ENCODE results near the gene OCSTAMP. TPM values are rescaled to one million over a fixed set of nuclear protein-coding genes. Genes with fewer than 3 reads are reported as not detected.
A peak's percentile ranks its signal among the peaks of the same experiment; 100 is the strongest.

Gene OCSTAMP
- total RNA-seq, 2 donors from 2014 or later, result 0.12 TPM; not detected in 1

- Mint-ChIP-seq H3K9me3 (no peaks in the 10 kb centered on the region), H3K27ac (no peak overlapping the region), H3K4me3 (no peak overlapping the region), H3K4me1 (ENCODE audit: low read depth) (peaks cover 6% of the 10 kb centered on the region), H3K27me3 (ENCODE audit: low read depth) (peaks cover 7% of the 10 kb centered on the region), H3K36me3 (ENCODE audit: insufficient read depth in 2 of 2) (no peaks in the 10 kb centered on the region)
- no peak for ATAC-seq (replicated peaks in 1 of 2)
- no peak for DNase-seq
Observed at GRCh38 chr20:46544576-46544975, 5.9 kb downstream of the OCSTAMP start.

DNA sequence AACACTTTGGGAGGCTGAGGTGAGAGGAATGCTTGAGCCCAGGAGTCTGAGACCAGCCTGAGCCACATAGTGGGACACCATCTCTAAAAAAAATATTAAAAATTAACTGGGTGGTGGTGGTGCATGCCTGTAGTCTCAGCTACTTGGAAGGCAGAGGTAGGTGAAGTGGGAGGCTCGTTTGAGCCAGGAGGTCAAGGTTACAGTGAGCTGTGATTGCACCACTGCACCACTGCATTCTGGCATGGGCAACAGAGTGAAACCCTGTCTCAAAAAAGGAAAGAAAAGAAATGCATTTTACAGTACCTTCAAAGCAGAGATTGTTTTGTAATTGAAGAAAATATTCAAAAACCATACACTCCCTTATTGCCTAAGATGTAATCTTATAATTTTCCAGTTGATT lies 6.5 kb downstream of the OCSTAMP start:
- peak overlapping the region in 1 of 2 donors; percentile 11 for H3K4me3 Mint-ChIP-seq
- H3K9me3 Mint-ChIP-seq, result no peaks in the 10 kb centered on the region
- peaks cover 14% of the 10 kb centered on the region for H3K27me3 Mint-ChIP-seq (ENCODE audit: low read depth)
- DNase-seq (no peak), ATAC-seq (replicated peaks in 1 of 2) (no peak)
- peaks cover 6% of the 10 kb centered on the region for H3K4me1 Mint-ChIP-seq (ENCODE audit: low read depth)
- no peaks in the 10 kb centered on the region for H3K36me3 Mint-ChIP-seq (ENCODE audit: insufficient read depth in 2 of 2)
- H3K27ac Mint-ChIP-seq, result no peak overlapping the region

DNA sequence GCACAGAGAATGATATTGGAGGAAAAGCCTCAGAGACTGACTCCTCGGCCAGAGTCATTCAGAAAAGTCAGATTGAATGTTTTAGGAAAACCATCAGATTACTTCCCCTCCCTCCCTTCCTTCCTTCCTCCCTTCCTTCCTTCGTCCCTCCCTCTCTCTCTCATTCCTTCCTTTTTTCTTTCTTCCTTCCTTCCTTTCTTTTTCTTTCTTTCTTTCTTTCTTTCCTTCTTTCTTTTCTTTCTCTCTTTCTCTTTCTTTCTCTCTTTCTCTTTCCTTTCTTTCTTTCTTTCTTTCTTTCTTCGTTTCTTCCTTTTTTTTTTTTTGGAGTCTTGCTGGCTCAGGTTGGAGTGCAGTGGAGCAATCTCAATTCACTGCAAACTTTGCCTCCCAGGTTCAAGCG lies 7.4 kb downstream of the OCSTAMP start:
- no peak overlapping the region for H3K27ac Mint-ChIP-seq
- H3K9me3 Mint-ChIP-seq, result no peaks in the 10 kb centered on the region
- H3K4me1 Mint-ChIP-seq (ENCODE audit: low read depth), result peaks cover 6% of the 10 kb centered on the region
- DNase-seq, result no peak
- peaks cover 23% of the 10 kb centered on the region for H3K27me3 Mint-ChIP-seq (ENCODE audit: low read depth)
- H3K36me3 Mint-ChIP-seq (ENCODE audit: insufficient read depth in 2 of 2), result no peaks in the 10 kb centered on the region
- no peak overlapping the region for H3K4me3 Mint-ChIP-seq
- ATAC-seq (replicated peaks in 1 of 2), result no peak

GRCh38 chr20:46541229-46541935 lies 9.1 kb downstream of the OCSTAMP start:
- Mint-ChIP-seq H3K4me3 (no peak overlapping the region), H3K36me3 (ENCODE audit: insufficient read depth in 2 of 2) (no peaks in the 10 kb centered on the region), H3K27ac (no peak overlapping the region), H3K4me1 (ENCODE audit: low read depth) (peaks cover 6% of the 10 kb centered on the region), H3K27me3 (ENCODE audit: low read depth) (peaks cover 38% of the 10 kb centered on the region), H3K9me3 (no peaks in the 10 kb centered on the region)
- ATAC-seq (replicated peaks in 1 of 2), result no peak
- DNase-seq, result no peak

DNA sequence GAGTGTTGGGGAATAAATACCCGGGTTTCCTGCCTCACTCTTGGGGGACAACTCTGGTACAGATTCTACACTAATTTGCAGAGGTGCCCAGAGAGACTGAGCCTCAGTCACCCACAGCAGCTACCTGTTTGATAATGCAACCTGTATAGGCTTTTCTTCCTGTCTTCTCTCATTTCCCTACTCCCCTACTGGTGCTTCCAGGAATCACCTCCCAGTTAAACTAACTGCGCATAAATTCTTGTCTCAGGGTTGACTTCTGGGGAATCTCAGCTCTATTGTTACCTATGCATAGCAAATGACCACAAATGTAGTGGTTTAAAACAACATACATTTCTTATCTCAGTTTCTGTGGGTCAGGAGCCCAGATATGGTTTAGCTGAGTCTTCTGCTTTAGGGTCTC lies 11.3 kb downstream of the OCSTAMP start:
- Mint-ChIP-seq H3K9me3 (no peaks in the 10 kb centered on the region), H3K4me3 (no peak overlapping the region), H3K27ac (no peak overlapping the region), H3K27me3 (ENCODE audit: low read depth) (peaks cover 44% of the 10 kb centered on the region), H3K4me1 (ENCODE audit: low read depth) (peaks cover 5% of the 10 kb centered on the region), H3K36me3 (ENCODE audit: insufficient read depth in 2 of 2) (no peaks in the 10 kb centered on the region)
- ATAC-seq (replicated peaks in 1 of 2), result no peak
- DNase-seq, result no peak

DNA sequence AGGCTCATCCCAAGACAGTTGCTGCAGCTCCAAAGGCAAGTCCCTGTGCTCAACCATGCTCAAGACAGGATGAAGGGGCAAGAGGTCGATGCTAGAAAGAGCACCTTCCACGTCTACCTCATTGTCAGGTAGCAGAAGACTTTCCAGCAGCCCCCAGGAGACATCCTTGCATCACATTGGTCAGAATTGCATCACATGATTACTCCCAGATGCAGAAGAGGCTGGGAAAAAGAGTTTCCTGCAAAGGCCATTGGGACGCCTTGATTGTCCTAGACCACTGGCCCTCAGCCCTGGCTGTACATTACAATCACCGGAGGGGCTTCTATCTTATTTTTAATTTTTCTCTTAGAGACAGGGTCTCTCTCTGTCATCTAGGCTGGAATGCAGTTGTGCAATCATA lies 19.8 kb downstream of the OCSTAMP start:
- no peaks in the 10 kb centered on the region for H3K9me3 Mint-ChIP-seq
- peaks cover 53% of the 10 kb centered on the region for H3K27me3 Mint-ChIP-seq (ENCODE audit: low read depth)
- no peak overlapping the region for H3K4me3 Mint-ChIP-seq
- H3K27ac Mint-ChIP-seq, result no peak overlapping the region
- H3K4me1 Mint-ChIP-seq (ENCODE audit: low read depth), result no peaks in the 10 kb centered on the region
- no peaks in the 10 kb centered on the region for H3K36me3 Mint-ChIP-seq (ENCODE audit: insufficient read depth in 2 of 2)
- ATAC-seq (replicated peaks in 1 of 2) (no peak), DNase-seq (no peak)

GRCh38 chr20:46523696-46524328 lies 26.6 kb downstream of the OCSTAMP start:
- H3K27me3 Mint-ChIP-seq (ENCODE audit: low read depth), result peaks cover 67% of the 10 kb centered on the region
- no peaks in the 10 kb centered on the region for H3K36me3 Mint-ChIP-seq (ENCODE audit: insufficient read depth in 2 of 2)
- DNase-seq (no peak), ATAC-seq (replicated peaks in 1 of 2) (no peak)
- H3K4me1 Mint-ChIP-seq (ENCODE audit: low read depth), result no peaks in the 10 kb centered on the region
- H3K4me3 Mint-ChIP-seq, result no peak overlapping the region
- H3K9me3 Mint-ChIP-seq, result no peaks in the 10 kb centered on the region
- H3K27ac Mint-ChIP-seq, result no peak overlapping the region

DNA sequence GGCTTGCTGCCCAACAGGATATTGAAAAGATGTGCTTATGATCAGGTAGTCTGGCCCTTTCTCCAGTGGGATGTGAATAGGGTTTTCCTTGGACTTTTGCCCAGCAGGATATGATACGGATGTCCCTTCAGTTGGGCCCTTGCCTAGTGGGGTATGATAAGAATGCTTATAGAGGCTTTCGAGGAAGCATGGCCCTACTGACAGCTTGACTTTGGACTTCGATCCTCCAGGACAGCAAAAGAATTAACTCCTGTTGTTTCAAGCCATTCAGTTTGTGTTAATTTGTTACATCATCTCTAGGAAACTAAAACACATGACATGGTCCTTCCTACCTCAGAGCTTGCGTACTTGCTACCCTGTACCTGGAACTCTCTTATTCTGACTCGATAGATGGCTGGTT lies 27.3 kb downstream of the OCSTAMP start:
- no peak for ATAC-seq (replicated peaks in 1 of 2)
- no peaks in the 10 kb centered on the region for H3K36me3 Mint-ChIP-seq (ENCODE audit: insufficient read depth in 2 of 2)
- H3K27ac Mint-ChIP-seq, result no peak overlapping the region
- DNase-seq, result no peak
- H3K27me3 Mint-ChIP-seq (ENCODE audit: low read depth), result peaks cover 60% of the 10 kb centered on the region
- H3K9me3 Mint-ChIP-seq, result no peaks in the 10 kb centered on the region
- H3K4me3 Mint-ChIP-seq, result no peak overlapping the region
- H3K4me1 Mint-ChIP-seq (ENCODE audit: low read depth), result no peaks in the 10 kb centered on the region

DNA sequence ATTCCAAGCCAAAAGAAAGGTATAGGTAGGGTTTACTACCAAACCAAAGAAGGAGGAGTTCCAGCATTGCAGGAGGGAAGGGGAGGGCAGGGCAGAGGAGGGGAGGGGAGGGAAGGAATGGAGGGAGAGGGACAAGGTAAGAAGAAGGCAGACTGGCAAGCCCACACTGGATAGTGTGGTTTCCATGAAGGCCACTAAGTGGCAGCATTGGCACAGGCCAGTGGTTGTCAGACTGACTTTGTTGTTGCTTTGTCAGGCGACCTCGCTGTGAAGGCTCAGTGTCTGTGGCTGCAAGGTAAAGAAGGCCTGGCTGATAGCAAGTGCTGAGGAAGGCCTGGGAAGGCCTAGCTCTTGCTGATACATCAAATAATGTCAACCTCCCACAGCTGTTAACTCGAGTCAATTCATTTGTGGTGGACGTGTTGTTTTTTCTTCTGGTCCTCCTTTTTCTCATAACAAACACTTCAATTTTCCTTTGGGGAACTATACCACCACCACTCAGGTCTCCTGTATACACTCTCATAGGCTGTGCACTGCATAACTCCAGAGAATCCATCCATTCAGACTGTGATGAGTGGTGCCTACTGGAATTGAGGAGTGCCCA lies 29.4 kb downstream of the OCSTAMP start:
- ATAC-seq (replicated peaks in 1 of 2) (peak; percentile 77 to 83), DNase-seq (peak; percentile 52 to 64)
- peaks cover 48% of the 10 kb centered on the region for H3K27me3 Mint-ChIP-seq (ENCODE audit: low read depth)
- no peak overlapping the region for H3K27ac Mint-ChIP-seq
- no peaks in the 10 kb centered on the region for H3K4me1 Mint-ChIP-seq (ENCODE audit: low read depth)
- no peaks in the 10 kb centered on the region for H3K9me3 Mint-ChIP-seq
- no peaks in the 10 kb centered on the region for H3K36me3 Mint-ChIP-seq (ENCODE audit: insufficient read depth in 2 of 2)
- no peak overlapping the region for H3K4me3 Mint-ChIP-seq

- no peak overlapping the region for H3K4me3 Mint-ChIP-seq
- H3K4me1 Mint-ChIP-seq (ENCODE audit: low read depth), result no peaks in the 10 kb centered on the region
Observed at GRCh38 chr20:46520540-46520939, 29.9 kb downstream of the OCSTAMP start.

DNA sequence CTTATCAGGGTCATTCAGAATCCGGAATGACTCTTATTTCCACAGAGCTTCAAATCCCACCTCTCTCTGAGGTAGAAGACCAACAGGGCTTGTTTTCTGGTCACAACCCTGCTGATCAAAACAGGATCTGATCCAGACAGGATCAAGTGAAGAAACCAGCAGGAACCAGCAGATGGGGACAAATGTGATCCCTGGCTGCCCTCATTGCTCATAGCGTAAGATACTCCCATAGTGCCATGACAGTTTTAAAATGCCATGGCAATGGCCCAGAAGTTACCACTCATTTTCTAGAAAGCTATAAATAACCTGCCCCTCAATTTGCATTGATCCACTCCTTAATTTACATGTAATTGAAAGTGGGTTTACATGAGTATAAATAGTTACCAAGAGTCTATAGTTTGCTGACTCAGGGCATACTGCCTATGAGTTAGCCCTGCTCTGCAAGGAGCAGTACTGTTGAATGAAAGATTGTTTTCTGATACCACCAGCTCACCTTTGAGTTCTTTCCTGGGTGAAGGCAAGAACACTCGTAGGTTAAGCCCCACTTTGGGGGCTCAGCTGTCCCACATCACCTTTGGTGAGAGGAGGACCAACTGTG lies 30.9 kb downstream of the OCSTAMP start:
- Mint-ChIP-seq H3K27me3 (ENCODE audit: low read depth) (peaks cover 45% of the 10 kb centered on the region), H3K27ac (no peak overlapping the region), H3K9me3 (no peaks in the 10 kb centered on the region), H3K36me3 (ENCODE audit: insufficient read depth in 2 of 2) (no peaks in the 10 kb centered on the region), H3K4me1 (ENCODE audit: low read depth) (no peaks in the 10 kb centered on the region), H3K4me3 (no peak overlapping the region)
- DNase-seq, result no peak
- no peak for ATAC-seq (replicated peaks in 1 of 2)

More at GRCh38 chr20:46520540-46520939, 29.9 kb downstream of the OCSTAMP start:
- peaks cover 45% of the 10 kb centered on the region for H3K27me3 Mint-ChIP-seq (ENCODE audit: low read depth)
- ATAC-seq (replicated peaks in 1 of 2) (no peak), DNase-seq (no peak)
- no peaks in the 10 kb centered on the region for H3K9me3 Mint-ChIP-seq
- no peaks in the 10 kb centered on the region for H3K36me3 Mint-ChIP-seq (ENCODE audit: insufficient read depth in 2 of 2)
- no peak overlapping the region for H3K27ac Mint-ChIP-seq

DNA sequence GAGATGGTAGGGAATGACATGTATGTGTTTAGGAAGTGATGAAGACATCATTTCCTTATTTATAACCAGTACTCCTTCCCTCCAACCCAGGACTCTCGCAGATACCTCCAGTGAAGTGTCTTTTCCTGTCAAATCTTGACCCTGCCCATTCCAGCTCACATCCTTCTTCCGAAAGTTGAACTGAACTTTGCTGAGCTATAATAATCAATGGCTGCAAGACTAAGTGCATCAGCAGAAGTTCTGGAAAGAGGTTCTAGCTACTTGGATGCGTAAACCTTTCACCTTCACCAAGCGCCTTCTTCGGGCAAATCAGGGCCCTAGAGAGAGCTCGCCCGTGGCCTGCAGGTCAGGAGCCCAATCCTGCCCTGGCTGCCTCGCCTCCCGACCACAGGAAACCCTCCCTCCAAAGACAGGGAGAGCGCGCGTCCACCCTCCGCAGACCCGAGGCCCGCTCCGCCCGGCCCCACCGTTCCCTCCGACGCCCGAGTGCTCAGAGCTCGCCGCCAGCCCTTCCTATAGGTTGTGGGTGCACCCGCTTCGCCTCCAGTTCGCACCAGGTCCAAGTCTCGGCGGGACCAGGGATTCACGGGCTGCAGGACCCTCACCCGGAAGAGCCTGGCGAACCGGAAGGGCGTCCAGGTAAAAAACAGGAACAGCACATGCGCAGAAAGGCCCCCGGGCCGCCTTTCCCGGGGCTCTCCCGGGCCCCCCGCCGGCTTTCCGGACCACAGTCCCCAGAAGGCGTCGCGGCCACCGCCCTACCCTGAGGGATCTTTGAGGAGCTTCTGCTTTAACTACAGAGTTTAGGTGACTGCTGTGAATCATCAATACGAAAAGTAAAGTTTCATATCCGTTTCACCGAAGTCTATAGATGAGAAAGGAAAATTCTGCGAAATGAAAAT lies 37.3 kb downstream of the OCSTAMP start, which contains the start of gene ZNF334:
TSS of gene ZNF334 (minus strand) at position 617 of the 902 bp plus-strand sequence. CDS start 1,457 bp downstream, outside the sequence.
- peaks cover 12% of the 10 kb centered on the region for H3K4me1 Mint-ChIP-seq (ENCODE audit: low read depth)
- ATAC-seq (replicated peaks in 1 of 2) (peak; percentile 95 to 99), DNase-seq (peak; percentile 43 to 60)
- no peaks in the 10 kb centered on the region for H3K9me3 Mint-ChIP-seq
- peaks cover 39% of the 10 kb centered on the region for H3K27me3 Mint-ChIP-seq (ENCODE audit: low read depth)
- peak within 1 kb of the TSS; percentile 82 to 84 for H3K4me3 Mint-ChIP-seq
- peaks cover 0 to 6% of the 10 kb centered on the region in 2 donors for H3K36me3 Mint-ChIP-seq (ENCODE audit: insufficient read depth in 2 of 2)
- peak within 1 kb of the TSS; percentile 63 for H3K27ac Mint-ChIP-seq
